ENCODE measurements around the gene MPP2.

- TF ChIP-seq CTCF (conservative IDR thresholded peaks at IDR 0.05; ENCODE audit: low read depth, low read length) (no peak), EZH2 (IDR thresholded peaks at IDR 0.05; ENCODE audit: borderline replicate concordance, low read depth, low read length, poor library complexity, severe bottlenecking) (no peak)
Observed at GRCh38 chr17:43950554-43950953, 43.2 kb upstream of the MPP2 start.
